Neural cell (in vitro differentiated cells): ENCODE results near the gene SH3BP5L. TPM values are rescaled to one million over a fixed set of nuclear protein-coding genes. Genes with fewer than 3 reads are reported as not detected.

ENCODE experiments used
- H2AFZ ChIP-seq: fragments of 200-600, 300-800 bp; sonication (generic), shearing (Covaris generic); 2 replicates; pipeline ENCODE4 v1.6.0; 2014; ENCODE audit warnings: low read depth, mild to moderate bottlenecking, antibody characterized with exemption, low read length, moderate library complexity
- H3F3A ChIP-seq: fragments of 200-600 bp; shearing (Covaris generic); 2 replicates; pipeline ENCODE4 v1.6.1; 2016; ENCODE audit warnings: mild to moderate bottlenecking, moderate library complexity, mixed read lengths, antibody characterized with exemption, low read length; ENCODE audit not compliant: insufficient read depth, poor library complexity, severe bottlenecking
- H3K27ac ChIP-seq: fragments of 200-600, 300-800 bp; sonication (generic), shearing (Covaris generic); 2 replicates; pipeline ENCODE4 v1.5.1; 2014; ENCODE audit warnings: mild to moderate bottlenecking, low read length, moderate library complexity
- H3K27me3 ChIP-seq: fragments of 300-800, 200-600 bp; sonication (generic), shearing (Covaris generic); 2 replicates; pipeline ENCODE4 v1.6.0; 2014; ENCODE audit warnings: mild to moderate bottlenecking, low read depth, low read length, moderate library complexity; ENCODE audit not compliant: insufficient read depth
- H3K36me3 ChIP-seq: fragments of 300-800, 200-600 bp; sonication (generic), shearing (Covaris generic); 2 replicates; pipeline ENCODE4 v1.5.1; 2014; ENCODE audit warnings: mild to moderate bottlenecking, antibody characterized with exemption, low read length, moderate library complexity; ENCODE audit not compliant: insufficient read depth
- H3K4me2 ChIP-seq: fragments of 300-800, 200-600 bp; sonication (generic), shearing (Covaris generic); 2 replicates; pipeline ENCODE4 v1.6.0; 2014; ENCODE audit warnings: mild to moderate bottlenecking, low read length
- H3K4me3 ChIP-seq: fragments of 300-800, 200-600 bp; sonication (generic), shearing (Covaris generic); 2 replicates; pipeline ENCODE4 v1.5.1; 2014; ENCODE audit warnings: mild to moderate bottlenecking, low read length, moderate library complexity
- H3K79me2 ChIP-seq: fragments of 200-600 bp; shearing (Covaris generic); replicated peaks from 2 replicates; pipeline ENCODE4 v1.6.0; 2014; ENCODE audit warnings: mild to moderate bottlenecking, low read length, moderate library complexity; ENCODE audit not compliant: insufficient read depth
- H3K9ac ChIP-seq: fragments of 300-800, 200-600 bp; sonication (generic), shearing (Covaris generic); 2 replicates; pipeline ENCODE4 v1.6.1; 2016; ENCODE audit warnings: mild to moderate bottlenecking, low read length, mixed read lengths
- H3K9me2 ChIP-seq: fragments of 200-600 bp; shearing (Covaris generic); 2 replicates; pipeline ENCODE4 v1.6.1; 2016; ENCODE audit warnings: mild to moderate bottlenecking, low read length, mixed read lengths; ENCODE audit not compliant: insufficient read depth
- H3K9me3 ChIP-seq: fragments of 200-600, 300-800 bp; sonication (generic), shearing (Covaris generic); 2 replicates; pipeline ENCODE4 v1.6.1; 2016; ENCODE audit warnings: mild to moderate bottlenecking, mixed run types, low read length, moderate library complexity, mixed read lengths
- H4K20me1 ChIP-seq: fragments of 200-600 bp; shearing (Covaris generic); 2 replicates; pipeline ENCODE4 v1.6.1; 2016; ENCODE audit warnings: mild to moderate bottlenecking, mixed run types; ENCODE audit not compliant: insufficient read depth
- CTCF ChIP-seq: fragments of 450-650 bp; IDR thresholded peaks from 2 replicates; pipeline ENCODE4 v1.5.1; 2014; ENCODE audit warnings: antibody characterized with exemption, mild to moderate bottlenecking, moderate library complexity; ENCODE audit not compliant: poor library complexity, severe bottlenecking
- EP300 ChIP-seq: fragments of 450-650 bp; conservative IDR thresholded peaks from 2 replicates; pipeline ENCODE4 v1.6.1; 2014; ENCODE audit warnings: antibody characterized with exemption, mild to moderate bottlenecking, moderate library complexity; ENCODE audit not compliant: poor library complexity, severe bottlenecking
- EZH2 ChIP-seq: fragments of 200-600, 300-800 bp; shearing (Covaris generic), sonication (generic); IDR thresholded peaks from 2 replicates; pipeline ENCODE4 v1.6.1; 2014; ENCODE audit warnings: antibody characterized with exemption, low read length, borderline replicate concordance, mild to moderate bottlenecking; ENCODE audit not compliant: insufficient read depth, poor library complexity, severe bottlenecking
- MXI1 ChIP-seq: fragments of 450-650 bp; conservative IDR thresholded peaks from 2 replicates; pipeline ENCODE4 v1.6.1; 2014; ENCODE audit warnings: antibody characterized with exemption, mild to moderate bottlenecking; ENCODE audit not compliant: poor library complexity, severe bottlenecking
- POLR2AphosphoS5 ChIP-seq: IDR thresholded peaks from 2 replicates; pipeline ENCODE4 v1.6.1; 2012
- RAD21 ChIP-seq: fragments of 450-650 bp; conservative IDR thresholded peaks from 2 replicates; pipeline ENCODE4 v1.6.1; 2014; ENCODE audit warnings: antibody characterized with exemption, mild to moderate bottlenecking, moderate library complexity
- REST ChIP-seq: IDR thresholded peaks from 2 replicates; pipeline ENCODE4 v1.6.1; 2012; ENCODE audit warnings: borderline replicate concordance
- SMC3 ChIP-seq: fragments of 450-650 bp; conservative IDR thresholded peaks from 2 replicates; pipeline ENCODE4 v1.6.1; 2014; ENCODE audit warnings: antibody characterized with exemption, mild to moderate bottlenecking, moderate library complexity; ENCODE audit not compliant: poor library complexity
- TAF1 ChIP-seq: IDR thresholded peaks from 2 replicates; pipeline ENCODE4 v1.6.1; 2012; ENCODE audit warnings: low read depth
- polyA plus RNA-seq: library from polyadenylated mRNA; depleted of rRNA; stranded (reverse); fragments of >200 nt; gene quantifications from 2 replicates; pipeline ENCODE4 v1.2.3, GENCODE V29; 2014

Gene SH3BP5L
- polyA plus RNA-seq, 1 donor from 2014 or later, result 38.6 TPM

- TF ChIP-seq RAD21 (no peak), POLR2AphosphoS5 (no peak), REST (no peak), EZH2 (no peak), MXI1 (no peak), SMC3 (no peak), CTCF (no peak), TAF1 (no peak), EP300 (no peak)
- H3K4me3 ChIP-seq, result peak overlapping the region; percentile 82
- H3F3A ChIP-seq, result peaks cover 9% of the 10 kb centered on the region
- no peaks in the 10 kb centered on the region for H3K27me3 ChIP-seq
- H3K9ac ChIP-seq, result peak overlapping the region; percentile 81
- no peaks in the 10 kb centered on the region for H3K9me3 ChIP-seq
- H4K20me1 ChIP-seq, result no peaks in the 10 kb centered on the region
- peak overlapping the region; percentile 36 for H2AFZ ChIP-seq
- no peaks in the 10 kb centered on the region for H3K36me3 ChIP-seq
- H3K27ac ChIP-seq, result peak overlapping the region; percentile 95
- H3K9me2 ChIP-seq, result no peaks in the 10 kb centered on the region
- peak overlapping the region; percentile 28 for H3K4me2 ChIP-seq
- H3K79me2 ChIP-seq, result no peaks in the 10 kb centered on the region
These were observed 46.2 kb upstream of the SH3BP5L start for GRCh38 chr1:248871837-248872401.

- TF ChIP-seq MXI1 (peak; percentile 40), EP300 (no peak), POLR2AphosphoS5 (peak; percentile 69), EZH2 (no peak), TAF1 (no peak), REST (peak; percentile 50), CTCF (no peak), RAD21 (no peak), SMC3 (no peak)
- H3K9me2 ChIP-seq, result no peaks in the 10 kb centered on the region
- peak overlapping the region; percentile 46 for H3K4me2 ChIP-seq
- peak overlapping the region; percentile 45 for H3K27ac ChIP-seq
- no peaks in the 10 kb centered on the region for H3K9me3 ChIP-seq
- no peaks in the 10 kb centered on the region for H3K36me3 ChIP-seq
- peak overlapping the region; percentile 64 for H3K9ac ChIP-seq
- peak overlapping the region; percentile 70 for H3K4me3 ChIP-seq
- no peaks in the 10 kb centered on the region for H4K20me1 ChIP-seq
- H2AFZ ChIP-seq, result peak overlapping the region; percentile 70
- peaks cover 8% of the 10 kb centered on the region for H3K27me3 ChIP-seq
- no peaks in the 10 kb centered on the region for H3K79me2 ChIP-seq
- H3F3A ChIP-seq, result no peaks in the 10 kb centered on the region
These were observed 37.5 kb upstream of the SH3BP5L start for GRCh38 chr1:248862998-248863881.
